GM18508 (cell line): ENCODE results near the gene HNRNPL.
"Not testable (repeated sequence)": the region's sequence is repeated elsewhere in the genome, so short reads cannot be mapped to it uniquely, and the experiment has no call there.

Experiments used
- ATAC-seq: cut with Tn5 transposase; IDR thresholded peaks from one replicate; pipeline ENCODE4 v1.9.1; 2021; ENCODE audit warnings: moderate number of reproducible peaks; ENCODE audit not compliant: insufficient read depth, unreplicated experiment

HNRNPL gene

DNA sequence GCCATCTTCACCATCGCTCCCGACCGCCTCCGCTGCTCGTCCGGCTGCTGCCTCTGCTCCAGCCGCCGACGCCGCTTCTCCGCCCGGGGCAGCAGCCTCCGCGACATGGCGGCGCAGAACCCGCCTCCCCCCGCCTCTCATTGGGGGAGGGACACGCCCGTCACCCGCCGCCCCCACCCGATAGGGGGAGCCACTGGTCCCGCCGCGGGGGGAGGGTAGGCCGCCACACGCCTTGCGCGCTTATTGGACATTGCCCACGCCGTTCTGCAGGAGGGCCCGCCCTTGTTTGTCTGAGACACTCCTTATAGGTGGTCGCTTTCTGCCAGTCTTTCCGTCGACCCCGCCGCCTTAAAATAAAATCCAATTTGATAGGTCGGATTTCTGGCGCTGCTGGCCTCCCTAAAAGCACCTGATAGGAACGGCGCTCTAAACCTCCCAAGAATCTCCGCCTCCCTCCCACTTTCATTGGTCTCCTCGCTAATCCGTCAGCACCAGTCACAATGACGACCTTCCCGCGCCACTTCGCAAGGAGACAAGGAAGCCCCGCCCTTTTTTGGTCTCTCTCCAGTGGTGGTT is at the start of gene HNRNPL:
TSS of gene HNRNPL (minus strand) at position 127 of the 576 bp plus-strand sequence. CDS start at position 107, 20 bp downstream.
- ATAC-seq: peak; percentile 41

DNA sequence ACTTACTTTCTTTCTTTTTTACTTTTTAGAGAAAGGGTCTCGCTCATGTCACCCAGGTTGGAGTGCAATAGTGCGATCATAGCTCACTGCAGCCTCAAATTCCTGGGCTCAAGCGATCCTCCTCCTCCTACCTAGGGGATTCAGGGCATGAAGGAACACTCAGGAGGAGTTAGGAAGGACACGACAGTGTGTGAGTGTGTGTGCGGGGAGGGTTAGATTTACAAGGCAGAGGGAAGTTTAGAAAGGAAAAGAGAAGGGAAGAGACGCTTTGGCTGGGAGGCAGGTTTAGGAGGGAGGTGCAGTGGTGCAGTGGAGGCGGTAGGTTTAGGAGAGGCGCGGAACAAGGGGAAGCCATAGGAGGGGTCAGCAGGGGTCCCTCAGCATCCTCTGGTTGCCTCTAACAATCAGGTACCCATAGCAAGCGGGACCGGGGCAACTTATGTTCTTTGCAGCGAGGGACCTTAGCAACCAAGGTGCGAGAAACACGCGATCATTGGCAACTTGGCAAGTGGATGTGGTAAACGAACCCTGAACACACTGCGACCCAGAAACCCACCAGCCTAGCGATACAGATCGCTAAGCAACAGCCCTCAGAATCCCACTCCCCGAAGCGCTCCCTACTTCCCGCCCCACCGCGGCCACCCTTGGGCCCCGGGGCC is 49.1 kb upstream of the HNRNPL start:
- ATAC-seq: no peak

DNA sequence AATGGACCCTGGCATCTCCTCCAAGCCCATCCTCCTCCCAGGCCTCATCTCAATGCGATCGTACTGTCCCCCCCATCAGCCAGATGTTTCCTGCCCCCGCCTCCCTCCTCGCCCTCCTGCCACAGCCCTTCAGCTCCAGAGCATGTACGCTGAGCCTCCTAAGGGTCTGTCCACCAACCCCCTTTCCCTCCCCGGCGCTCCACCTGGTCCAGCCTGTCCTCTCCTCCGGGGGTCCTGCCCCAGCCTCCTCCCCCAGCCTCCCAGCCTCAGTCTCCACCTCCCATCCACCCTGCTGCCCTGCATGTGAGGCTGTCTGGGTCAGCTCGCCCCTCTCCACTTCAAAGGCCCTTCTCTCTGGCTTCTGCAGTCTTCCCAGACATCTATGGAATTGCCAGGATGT is 45.2 kb upstream of the HNRNPL start:
- no peak for ATAC-seq

DNA sequence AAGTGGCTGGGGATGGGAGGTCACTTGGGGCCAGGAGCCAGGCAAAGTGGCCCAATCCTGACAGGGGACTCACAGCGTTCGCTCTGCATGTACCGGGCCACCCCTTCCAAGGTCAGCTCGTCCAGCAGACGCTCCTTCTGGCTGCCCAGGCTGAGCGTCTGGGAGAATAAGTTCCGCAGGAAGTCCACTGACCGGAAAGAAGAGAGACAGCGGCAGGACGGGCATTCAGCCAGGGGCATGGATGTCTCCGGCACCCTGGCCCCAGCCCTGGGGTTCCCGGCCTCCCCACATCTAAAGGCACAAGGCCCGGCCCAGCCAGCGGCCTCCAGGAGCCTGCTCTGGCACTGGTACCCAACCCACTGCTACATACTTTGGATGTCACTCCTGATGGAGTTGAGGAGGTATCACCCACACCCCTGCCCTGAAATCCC is 43.6 kb upstream of the HNRNPL start:
- ATAC-seq: no peak

DNA sequence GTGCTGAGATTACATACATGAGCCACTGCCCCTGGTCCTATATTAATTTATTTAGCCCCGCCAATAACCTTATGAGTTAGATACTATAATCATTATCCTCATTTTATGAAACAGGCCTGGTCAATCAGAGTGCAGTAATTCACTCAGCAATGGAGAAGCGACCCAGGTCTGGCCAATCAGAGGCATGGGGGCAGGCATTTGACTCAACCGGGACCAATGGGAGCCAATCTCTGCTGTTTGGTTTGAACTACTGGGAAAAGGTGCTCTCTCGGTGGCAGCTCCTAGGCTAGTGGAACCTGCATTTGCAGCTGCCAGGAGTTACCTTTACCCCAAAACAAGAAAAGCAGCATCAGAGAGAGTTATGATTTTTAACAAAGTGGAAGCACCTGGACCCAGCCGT is 43.1 kb upstream of the HNRNPL start:
- no peak for ATAC-seq

DNA sequence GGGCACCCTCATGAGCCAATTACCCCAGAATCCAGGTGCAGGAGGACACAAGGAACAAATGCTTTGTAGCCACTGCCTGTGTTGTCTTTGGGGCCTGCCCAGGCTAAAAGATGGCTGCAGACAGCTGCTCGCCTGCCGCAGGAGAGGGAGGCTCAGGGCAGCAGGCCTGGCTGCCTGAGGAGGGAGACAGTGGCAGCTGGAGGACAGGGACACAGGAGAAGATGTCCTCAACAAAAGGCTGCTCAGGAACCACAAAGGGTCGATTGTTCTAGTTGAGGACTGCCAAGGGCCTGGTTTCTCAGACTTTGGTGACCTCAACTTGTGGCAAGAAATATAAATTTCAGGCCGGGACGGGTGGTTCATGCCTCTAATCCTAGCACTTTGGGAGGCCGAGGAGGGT is 42.0 kb upstream of the HNRNPL start:
- ATAC-seq: no peak

DNA sequence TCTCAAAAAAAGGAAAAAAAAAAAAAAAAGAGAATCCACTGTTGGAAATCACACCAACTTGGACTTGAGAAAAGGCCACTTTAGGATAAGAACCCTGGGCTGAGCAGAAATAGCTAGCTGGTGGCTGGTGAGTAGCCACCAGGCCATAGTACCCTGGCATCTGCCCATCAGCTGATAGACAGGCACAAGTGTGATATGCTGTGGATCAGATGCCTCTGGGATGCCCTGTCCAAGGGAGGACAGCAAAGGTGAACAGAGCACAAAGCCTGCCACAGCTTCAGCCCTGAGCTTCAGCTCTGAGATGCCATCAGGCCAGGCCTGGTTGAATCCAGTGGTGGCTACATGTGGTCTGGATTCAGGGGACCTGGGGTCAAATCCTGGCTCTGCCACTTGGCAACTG is 40.9 kb upstream of the HNRNPL start:
- no peak for ATAC-seq

DNA sequence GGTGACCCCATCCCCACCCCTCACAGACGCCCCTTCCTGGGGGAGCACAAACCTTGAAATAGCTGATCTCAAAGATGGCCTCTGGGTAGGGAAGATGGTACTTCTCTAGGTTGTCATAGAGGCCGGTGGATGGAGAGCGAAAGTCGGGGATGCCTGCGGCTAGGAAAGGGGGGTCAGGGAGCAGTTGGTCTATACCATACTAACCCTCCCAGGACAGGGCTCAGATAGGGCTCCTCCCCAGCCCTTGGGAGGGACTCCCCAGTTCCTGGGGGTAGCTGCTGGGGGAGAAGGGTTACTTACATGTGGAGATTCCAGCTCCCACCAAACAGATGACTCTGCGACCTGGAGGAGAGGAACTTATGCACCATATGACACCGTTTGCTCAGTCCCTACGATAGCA is 40.0 kb upstream of the HNRNPL start:
- no peak for ATAC-seq

DNA sequence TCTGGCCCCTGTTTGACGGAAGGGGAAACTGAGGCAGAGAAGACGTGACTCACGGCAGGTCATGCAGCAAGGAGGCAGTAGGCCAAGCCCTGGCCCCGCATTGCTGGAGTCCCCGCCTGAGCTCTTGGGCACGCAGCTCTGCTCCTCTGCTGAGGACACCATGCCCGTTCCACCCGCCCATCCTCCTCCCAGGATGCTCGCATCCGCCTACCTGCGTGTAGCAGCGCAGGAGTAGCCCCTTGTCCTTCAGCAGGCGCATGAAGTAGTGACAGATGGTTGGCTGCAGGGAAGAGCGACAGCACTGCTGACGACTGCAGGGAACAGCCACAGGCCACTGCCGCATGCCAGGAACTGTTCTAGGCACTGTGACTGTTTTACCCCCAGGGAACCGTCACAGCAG is 39.1 kb upstream of the HNRNPL start:
- no peak for ATAC-seq

DNA sequence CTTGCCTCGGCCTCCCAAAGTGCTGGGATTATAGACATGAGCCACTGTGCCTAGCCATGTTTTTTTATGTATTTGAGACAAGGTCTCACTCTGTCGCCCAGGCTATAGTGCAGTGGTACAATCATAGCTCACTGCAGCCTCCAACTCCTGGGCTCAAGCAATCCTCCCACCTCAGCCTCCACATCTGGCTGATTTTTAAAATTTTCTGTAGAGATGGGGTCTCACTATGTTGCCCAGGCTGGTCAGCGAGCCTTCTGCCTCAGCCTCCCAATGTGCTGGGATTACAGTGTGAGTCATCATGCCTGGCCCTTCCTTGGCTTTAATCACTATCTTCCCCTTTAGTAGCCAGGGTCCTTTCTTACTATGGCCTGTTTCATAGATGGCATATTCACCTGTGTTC is 34.9 kb upstream of the HNRNPL start:
- ATAC-seq: not testable (repeated sequence)

DNA sequence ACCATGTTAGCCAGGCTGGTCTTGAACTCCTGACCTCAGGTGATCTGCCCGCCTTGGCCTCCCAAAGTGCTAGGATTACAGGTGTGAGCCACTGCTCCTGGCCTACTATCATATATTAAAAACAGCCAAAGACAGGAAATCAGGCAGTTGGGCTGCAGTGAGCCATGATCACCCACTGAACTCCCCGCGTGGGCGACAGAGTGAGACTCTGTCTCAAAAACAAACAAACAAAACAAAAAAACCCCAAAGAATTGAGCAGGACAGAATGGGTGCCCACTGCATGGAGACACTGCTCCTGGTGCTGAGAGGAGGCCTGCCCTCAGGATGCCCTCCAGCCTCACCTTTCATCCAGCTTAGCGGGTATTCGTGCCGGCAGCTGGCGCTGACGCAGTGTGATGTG is 33.5 kb upstream of the HNRNPL start:
- ATAC-seq: no peak

DNA sequence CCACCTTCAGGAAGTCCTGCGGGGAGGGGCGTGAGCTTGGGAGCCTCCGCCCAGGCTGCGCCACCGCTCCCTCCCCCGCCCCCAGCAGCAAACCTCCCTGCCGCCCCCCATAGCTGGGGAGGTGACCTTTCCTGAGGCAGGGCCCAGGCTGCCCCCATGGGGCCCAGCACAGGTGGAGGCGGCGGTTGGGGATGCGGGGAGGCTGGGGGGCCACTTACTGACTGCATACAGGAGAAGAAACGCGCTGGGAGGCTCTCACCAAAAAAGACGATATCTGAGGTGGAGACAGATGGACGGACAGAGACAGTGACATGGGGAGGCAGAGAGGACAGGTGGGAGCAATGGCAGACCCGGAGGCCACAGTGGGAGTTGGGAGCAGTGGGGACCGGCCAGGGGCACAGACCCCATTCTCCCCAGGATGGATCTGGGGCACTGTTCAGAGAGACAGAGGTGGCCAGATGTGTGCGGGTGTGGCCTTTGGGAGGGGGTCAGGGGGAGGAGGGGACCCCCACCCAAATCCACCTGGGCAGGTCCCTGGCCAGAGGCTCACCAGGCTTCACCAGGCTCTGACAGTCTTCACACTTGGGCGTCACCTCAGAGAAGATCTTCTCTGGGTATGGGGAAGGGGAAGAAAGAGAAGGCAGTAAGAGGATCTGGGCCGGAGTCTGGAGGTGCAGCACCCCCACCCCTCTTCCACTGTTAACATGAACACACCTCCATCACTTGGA is 31.3 kb upstream of the HNRNPL start:
- ATAC-seq: no peak

DNA sequence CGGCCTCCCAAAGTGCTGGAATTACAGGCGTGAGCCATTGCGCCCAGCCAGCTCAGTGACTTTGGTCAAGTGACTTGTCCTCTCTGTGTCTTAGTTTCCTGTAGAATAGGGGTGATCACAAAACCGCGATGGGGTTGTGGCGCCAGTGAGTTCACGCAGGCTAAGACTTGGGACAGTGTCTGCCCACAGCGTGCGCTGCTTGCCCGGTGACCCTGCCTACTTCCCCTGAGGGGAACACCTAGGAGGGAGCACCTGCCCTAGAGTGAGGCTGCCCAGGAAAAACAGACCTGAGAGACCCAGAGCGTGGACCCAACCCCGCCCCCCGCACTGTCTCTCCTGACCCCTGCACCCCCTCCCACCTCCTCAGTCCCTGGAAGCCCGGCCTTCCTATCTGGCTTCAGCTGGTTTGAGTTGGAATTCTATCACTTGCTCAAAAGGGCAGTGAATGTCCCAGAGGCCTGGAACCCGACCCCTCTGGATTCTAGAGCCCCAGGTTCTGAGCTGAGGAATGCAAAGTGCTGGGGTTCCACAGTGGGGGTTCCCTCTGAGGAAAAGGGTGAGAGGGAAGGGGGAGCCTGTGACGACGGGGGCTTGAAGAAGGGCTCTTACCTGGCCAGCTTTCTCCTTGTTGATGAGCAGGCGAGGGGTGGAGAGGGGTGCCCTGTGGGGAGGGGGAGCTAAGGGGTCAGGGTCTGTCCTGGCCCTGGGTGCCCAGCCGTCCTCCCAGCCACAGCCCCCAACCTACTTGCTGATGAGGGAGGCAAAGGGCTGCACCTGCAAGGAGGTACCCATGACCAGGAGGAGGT is 30.5 kb upstream of the HNRNPL start:
- no peak for ATAC-seq

DNA sequence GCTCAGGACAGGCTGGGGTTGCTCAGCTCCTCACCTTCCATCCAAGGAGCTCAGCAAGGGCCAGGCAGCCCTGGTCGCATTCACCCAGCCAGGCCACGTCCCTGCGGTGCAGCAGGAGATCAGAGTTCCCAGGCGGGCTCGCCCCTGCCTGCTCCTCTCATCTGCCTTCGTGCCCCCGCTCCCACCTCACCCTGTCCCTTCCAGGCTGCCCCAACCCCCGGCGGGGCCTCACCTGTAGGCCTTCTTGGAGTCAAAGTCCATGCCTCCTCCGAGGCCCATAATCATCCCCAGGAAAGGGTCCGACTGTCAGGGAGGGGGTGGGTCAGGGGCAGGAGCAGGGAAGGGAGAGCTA is 29.6 kb upstream of the HNRNPL start:
- ATAC-seq: no peak

DNA sequence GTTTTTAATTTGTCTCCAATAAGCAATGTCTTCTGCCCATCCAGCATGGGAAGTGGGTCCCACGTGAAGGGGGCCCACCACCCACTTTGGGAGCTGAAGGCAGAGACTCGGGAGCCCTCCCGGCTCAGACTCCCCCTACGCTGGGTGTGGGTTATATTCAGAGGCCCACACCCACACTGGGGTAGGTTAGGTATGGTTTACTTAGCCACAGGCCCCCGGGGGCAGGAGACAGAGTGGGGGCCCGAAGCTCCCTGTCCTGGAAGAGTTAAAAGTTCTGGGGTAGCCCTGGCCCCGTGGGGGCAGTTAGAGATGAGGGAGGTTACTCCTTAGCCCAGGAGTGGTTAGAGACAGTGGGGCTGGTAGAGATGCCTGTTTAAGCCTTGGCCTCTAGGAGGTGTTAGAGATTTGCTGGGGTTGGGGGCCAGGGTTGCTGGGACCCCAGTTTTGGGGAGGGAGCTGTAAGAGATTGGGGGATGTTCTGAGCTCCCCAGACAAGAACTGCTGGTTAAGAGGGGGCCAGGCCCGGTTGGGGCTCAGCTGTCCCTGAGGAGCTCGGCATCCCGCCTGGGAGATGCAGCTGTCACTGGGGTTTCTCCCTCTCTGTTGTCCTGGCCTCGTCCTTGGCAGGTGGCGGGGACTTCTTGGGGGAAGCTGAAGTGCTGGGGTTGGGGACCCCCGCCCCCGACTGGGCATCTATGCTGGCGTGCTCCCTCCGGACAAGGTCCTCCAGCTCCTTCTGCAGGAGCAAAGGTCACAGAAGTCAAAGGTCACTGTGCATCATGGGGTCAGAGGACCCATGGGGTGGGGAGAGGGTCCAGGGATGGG is 29.0 kb upstream of the HNRNPL start:
- no peak for ATAC-seq

DNA sequence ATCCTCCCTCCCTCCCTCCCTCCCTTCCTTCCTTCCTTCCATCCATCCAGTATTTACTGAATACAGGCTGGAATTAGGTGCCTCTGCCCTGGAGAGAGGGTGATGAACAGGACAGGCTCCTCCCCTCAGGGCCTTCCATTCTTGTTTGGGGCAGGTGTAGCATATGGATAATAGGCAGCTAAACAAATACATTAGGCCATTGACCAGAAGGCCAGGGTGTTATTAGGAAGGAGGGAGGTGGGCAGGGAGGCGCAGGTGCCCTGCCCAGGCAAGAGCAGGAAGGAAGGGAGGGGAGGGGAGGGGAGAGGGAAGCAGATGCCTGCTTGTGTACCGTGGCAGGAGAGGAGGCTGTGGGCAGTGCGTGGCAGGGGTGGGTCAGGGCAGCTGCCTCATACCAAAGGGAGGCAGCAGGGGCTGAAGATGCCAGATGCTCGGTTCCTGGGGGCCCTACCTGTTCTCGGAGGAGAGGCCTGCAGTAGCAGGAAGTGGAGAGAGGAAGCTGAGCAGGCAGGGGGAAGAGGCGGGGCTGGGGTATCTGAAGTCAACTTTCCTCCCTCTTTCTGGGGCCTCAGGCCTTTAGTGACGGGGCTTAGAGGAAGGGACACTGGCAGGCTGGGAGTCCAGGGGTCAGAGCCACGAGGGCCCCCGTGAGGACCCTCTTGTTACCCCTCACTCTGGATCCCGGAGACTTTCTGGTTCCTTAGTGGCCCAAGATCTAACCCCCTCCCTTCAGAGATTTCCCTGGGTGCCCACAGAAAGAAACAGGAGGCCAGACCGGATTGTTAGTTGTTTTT is 28.2 kb upstream of the HNRNPL start, which contains the start of gene RINL:
TSS of gene RINL (minus strand) at position 495 of the 794 bp plus-strand sequence. CDS start 1,533 bp downstream, outside the sequence.
- ATAC-seq: no peak

DNA sequence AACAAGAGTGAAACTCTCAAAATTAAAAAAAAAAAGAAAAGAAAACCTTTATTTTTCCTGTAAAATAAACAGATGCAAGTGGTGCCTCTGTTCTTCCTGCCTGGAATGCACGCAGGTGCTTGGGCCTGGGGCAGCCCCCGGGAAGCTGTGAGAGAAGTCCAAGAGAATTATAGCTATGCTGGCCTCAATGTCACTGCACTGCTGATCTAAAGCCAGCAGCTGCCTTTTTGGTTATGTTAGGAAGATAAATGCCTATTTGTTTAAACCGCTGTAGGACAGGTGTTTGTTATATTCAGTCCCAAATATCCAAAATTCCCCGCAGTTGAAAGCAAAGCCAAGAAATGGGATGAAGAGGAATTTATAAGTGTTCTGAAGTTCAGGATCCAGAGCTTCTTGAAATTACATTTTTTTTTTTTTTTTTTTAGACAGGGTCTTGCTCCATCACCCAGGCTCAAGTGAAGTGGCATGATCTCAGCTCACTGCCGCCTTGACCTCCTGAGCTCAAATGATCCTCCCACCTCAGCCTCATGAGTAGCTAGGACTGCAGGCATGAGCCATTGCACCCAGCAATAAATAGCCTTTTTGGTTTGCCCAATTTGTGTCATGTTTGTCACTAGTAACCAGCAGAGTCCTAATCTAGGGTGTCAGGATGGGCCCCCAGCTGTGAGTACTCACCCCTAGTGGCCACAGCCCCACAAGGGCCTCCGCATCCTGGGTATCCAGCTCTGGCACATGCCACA is 26.0 kb upstream of the HNRNPL start:
- no peak for ATAC-seq

DNA sequence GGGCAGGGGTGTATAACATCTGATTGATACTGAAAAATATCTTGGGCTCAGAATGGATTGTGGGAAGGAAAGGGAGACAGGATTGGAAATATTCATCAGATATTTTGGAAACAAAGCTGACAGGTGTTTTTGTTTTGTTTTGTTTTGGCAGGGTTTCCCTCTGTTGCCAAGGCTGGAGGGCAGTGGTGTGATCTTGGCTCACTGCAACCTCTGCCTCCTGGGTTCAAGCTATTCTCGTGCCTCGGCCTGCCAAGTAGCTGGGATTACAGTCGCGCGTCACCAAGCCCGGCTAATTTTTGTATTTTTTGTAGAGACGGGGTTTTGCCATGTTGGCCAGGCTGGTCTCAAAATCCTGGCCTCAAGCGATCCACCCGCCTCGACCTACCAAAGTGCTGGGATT is 23.6 kb upstream of the HNRNPL start:
- ATAC-seq: not testable (repeated sequence)

DNA sequence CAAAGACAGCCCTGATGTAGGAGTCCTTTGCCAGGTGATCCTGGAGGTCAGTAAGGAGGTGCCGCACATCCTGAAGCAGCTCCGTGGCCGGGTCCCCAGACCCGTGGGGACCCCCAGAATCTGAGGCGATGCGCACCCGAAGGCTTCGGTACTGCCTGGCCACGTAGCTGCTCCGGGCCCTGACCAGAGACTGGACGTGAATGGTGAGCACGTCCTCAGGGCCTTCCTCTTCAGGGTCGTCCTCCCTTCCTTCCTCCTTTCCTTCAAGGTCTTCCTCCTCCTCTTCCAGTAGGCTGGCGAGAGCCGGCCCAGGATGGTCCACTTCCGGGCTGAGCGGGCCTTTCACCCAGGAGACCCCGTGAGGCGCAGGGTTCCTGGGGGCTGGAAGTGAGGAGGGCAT is 20.8 kb upstream of the HNRNPL start:
- ATAC-seq: no peak
